RWPE1 (cell line): ENCODE measurements around the gene SPATA21.
"Not testable (repeated sequence)": the region's sequence is repeated elsewhere in the genome, so short reads cannot be mapped to it uniquely, and the experiment has no call there.

Experiments used
- CTCF ChIA-PET: fragments of 350-600 bp; sonication (Branson Sonifier 250); formaldehyde crosslinking; extraction: SDS; loops from one replicate; lab custom pipeline; 2021; lab: Yijun Ruan, JAX
- POLR2A ChIA-PET: fragments of 400-600 bp; formaldehyde crosslinking; extraction: SDS; loops from one replicate; lab custom pipeline; 2020; ENCODE audit warnings: antibody characterized with exemption; ENCODE audit not compliant: low non-redundant PET; lab: Yijun Ruan, JAX
- DNase-seq: peaks from one replicate; pipeline ENCODE4 v3.0.0; 2012; ENCODE audit warnings: low spot score
- H3K27ac ChIP-seq: fragments of 450-650 bp; 2 replicates; pipeline ENCODE4 v1.5.1; 2017
- CTCF ChIP-seq: fragments of 450-650 bp; conservative IDR thresholded peaks from 2 replicates; pipeline ENCODE4 v1.5.1; 2017; ENCODE audit warnings: low read depth, mild to moderate bottlenecking

Gene SPATA21

GRCh38 chr1:16436946-16437474, at the start of gene SPATA21:
Gene SPATA21, minus strand, starts transcription at chr1:16437424. Its CDS starts 6,053 bp downstream, at chr1:16431371.
- CTCF ChIA-PET, result no interaction called here

GRCh38 chr1:16487011-16487410, 49.8 kb upstream of the SPATA21 start:
- POLR2A ChIA-PET, DNase-seq, CTCF ChIA-PET, H3K27ac ChIP-seq: not testable (repeated sequence)

More at GRCh38 chr1:16436946-16437474, at the start of gene SPATA21:
- no peak for TF ChIP-seq CTCF
- no peak for DNase-seq
- H3K27ac ChIP-seq, result no peak within 1 kb of the TSS; the same call in 1 of the 2 replicates
- POLR2A ChIA-PET, result no interaction called here

DNA sequence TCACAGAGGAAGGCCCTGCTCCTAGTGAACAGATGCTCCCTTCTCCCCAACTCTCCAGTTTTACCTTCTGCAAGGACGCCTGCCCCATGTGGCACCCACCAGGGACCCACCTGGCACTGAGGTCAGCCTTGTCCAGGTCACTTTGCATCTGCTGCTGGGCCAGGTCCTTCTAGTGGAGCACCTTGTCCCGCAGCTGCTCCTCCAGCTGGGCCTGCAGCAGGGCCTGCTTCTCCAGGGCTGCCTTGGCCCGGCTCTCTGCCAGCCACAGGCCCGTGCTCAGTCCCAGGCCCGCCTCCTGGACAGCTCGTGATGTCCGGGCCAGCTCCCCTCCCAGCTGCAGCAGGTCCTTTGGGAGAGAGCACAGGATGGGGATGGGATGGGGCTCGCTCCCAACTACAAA, 49.1 kb upstream of the SPATA21 start:
- DNase-seq, CTCF ChIA-PET, H3K27ac ChIP-seq, POLR2A ChIA-PET: not testable (repeated sequence)

- no peak for TF ChIP-seq CTCF
- no peak for DNase-seq
- H3K27ac ChIP-seq, result no peak overlapping the region
- CTCF ChIA-PET, result no interaction called here
- POLR2A ChIA-PET, result no interaction called here
Observed at GRCh38 chr1:16484931-16485330, 47.7 kb upstream of the SPATA21 start.

DNA sequence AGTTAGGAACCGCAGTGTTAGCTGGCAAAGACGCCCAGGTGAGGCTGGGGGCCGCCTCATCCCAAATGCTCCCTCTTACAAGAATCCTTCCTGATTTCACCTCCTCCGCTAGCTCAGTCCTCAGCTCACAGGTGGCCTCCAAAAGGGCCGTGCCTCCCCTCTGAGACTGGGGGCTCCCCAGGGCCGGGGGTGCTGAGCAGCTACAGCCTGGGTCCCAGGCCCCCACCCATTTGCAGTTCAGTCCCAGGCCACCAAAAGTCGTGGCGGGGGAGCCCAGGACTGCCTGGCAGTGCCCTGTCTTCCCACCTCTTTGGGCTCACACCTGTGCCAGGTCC, 47.2 kb upstream of the SPATA21 start:
- ChIA-PET CTCF (no interaction called here), POLR2A (no interaction called here)
- no peak for TF ChIP-seq CTCF
- no peak for DNase-seq
- H3K27ac ChIP-seq, result no peak overlapping the region

DNA sequence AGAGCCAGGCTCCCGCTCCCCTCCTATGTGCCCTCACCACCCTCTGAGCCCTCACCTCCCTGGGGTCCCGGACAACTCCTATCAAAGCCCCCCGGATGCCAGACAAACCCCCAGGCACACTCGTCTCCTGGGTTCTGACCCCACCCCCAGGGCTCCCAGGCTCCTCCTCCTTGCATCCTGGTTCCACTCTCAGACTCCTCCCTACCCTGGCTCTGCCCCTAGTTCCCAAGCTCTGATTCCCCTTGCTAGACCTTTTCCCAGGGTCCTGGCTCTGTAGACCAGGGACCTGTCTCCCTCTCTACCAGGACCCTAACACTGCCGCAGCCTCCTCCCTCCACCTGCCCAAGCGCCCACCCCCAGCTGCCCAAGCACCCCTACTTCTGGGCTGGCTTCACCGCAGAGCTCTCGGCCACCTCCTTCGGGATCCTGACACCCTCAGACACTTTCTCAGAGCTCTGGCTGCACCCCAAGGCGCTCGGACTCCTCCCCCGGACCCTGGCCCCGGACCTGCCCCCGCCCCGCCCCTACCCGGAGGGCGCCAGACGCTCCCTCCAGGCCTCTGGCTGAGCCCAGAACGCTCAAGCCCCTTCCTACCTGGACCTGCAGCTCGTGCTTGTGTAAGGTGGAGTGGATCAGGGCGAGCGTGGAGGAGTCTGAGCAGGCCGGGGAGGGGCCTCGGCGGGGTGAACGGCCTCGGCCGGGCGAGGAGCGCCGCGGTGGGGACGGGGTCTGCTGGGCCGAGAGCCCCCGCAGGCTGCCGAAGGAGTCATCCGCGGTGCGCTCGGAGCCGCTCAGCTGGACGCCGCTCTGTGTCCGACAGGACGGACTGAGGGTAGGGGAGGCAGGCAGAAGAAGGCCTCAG, 46.6 kb upstream of the SPATA21 start:
- DNase-seq, CTCF ChIA-PET, POLR2A ChIA-PET, H3K27ac ChIP-seq: not testable (repeated sequence)

DNA sequence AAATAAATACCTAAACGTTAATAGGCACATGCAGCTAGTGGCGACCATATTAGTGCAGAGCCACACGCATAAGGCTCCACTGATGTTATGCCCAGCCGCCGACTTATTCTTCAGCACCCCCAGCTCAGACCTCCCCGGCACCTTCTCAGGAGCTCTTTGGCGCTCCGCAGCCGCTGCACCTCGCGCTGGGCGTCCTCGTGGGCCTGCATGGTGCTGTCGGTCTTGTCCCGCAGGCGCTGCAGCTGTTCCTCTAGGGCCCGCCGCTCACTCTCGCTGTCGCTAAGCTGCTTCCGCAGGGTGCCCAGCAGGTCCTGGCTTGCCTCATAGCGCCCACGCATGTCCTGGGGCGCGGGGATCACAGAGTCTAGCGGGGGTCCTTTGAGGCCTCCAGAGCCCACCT, 45.9 kb upstream of the SPATA21 start:
- DNase-seq, H3K27ac ChIP-seq, CTCF ChIA-PET, POLR2A ChIA-PET: not testable (repeated sequence)

GRCh38 chr1:16478091-16478490, 40.9 kb upstream of the SPATA21 start:
- POLR2A ChIA-PET, result no interaction called here
- H3K27ac ChIP-seq, result no peak overlapping the region
- CTCF ChIA-PET, result no interaction called here

DNA sequence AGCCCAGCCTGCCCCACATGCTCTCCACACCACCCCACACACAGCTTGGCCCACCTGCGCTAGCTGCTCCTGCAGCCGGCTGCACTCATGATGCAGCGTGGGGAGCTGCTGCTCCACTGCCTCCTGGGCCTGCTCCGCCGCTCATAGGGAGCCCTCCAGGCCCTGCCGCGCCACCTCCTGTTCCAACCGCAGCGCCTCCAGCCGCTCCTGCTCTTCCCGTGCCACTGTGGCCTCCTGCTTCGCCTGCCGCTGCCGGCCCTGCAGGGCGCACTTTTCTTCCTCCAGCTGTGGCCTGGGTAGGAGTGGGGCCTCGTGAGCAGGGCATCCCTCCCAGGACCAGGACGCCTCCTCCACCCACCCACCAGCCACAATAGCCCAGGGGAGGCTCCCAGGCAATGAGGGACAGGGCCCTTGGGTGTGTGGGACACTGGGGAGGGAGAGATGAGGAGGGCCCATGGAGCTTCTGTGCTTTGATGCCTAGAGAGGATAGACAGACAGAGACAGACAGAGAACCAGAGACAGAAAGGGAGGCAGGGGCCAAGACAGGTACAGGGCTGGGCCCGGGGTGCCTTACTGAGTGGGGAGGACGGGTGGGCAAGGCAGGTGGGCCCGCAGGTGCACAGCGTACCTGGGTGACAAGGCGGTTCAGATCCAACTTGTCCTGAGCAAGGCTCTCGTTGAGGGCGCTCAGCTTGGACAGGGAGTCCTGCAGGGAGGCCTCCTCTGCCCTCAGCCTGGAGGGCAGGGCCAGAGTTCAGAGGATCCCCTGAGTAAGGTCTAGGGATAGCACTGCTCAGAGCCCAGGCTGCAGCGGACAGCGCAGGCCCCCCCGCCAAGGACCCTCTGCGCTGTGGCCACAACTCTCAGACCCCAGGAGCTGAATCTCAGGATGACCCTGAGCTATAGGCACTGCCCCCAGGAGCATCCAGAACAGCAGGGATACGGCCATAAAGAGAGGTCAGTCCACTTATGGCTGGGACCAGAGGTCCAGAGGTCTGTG, 38.8 kb upstream of the SPATA21 start:
- CTCF ChIA-PET, result interaction anchor here (0.6 kb wide), 1 partner anchor 84 kb away, joined by 3 read pairs; no protein-coding TSS in a partner anchor
- H3K27ac ChIP-seq, POLR2A ChIA-PET, DNase-seq: not testable (repeated sequence)

More at GRCh38 chr1:16478091-16478490, 40.9 kb upstream of the SPATA21 start:
- TF ChIP-seq CTCF, result no peak
- DNase-seq, result no peak

GRCh38 chr1:16474891-16475290, 37.7 kb upstream of the SPATA21 start:
- POLR2A ChIA-PET, DNase-seq, H3K27ac ChIP-seq, CTCF ChIA-PET: not testable (repeated sequence)
